Measurements from ENCODE around the gene DEPP1. TPM values are rescaled to one million over a fixed set of nuclear protein-coding genes. Genes with fewer than 3 reads are reported as not detected.

DEPP1 gene
- total and polyA plus RNA-seq, 2 of the 13 experiments (the other 11 are each of a cell fraction or from before 2014, with no cell fraction given): 14.8 to 270 TPM

- peak; percentile 95 for TF ChIP-seq ZGPAT (CRISPR knock-in tag; IDR thresholded peaks at IDR 0.05)
- no peak for TF ChIP-seq MZF1 (CRISPR knock-in tag; IDR thresholded peaks at IDR 0.05; ENCODE audit: borderline replicate concordance)
- TF ChIP-seq ZNF556 (CRISPR knock-in tag; IDR thresholded peaks at IDR 0.05; ENCODE audit: borderline replicate concordance): no peak
- TF ChIP-seq ARNT (IDR thresholded peaks at IDR 0.05): no peak
- TF ChIP-seq, protein P1, sequence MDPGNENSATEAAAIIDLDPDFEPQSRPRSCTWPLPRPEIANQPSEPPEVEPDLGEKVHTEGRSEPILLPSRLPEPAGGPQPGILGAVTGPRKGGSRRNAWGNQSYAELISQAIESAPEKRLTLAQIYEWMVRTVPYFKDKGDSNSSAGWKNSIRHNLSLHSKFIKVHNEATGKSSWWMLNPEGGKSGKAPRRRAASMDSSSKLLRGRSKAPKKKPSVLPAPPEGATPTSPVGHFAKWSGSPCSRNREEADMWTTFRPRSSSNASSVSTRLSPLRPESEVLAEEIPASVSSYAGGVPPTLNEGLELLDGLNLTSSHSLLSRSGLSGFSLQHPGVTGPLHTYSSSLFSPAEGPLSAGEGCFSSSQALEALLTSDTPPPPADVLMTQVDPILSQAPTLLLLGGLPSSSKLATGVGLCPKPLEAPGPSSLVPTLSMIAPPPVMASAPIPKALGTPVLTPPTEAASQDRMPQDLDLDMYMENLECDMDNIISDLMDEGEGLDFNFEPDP (CRISPR knock-in tag; conservative IDR thresholded peaks at IDR 0.05): no peak
- TF ChIP-seq EED (CRISPR knock-in tag; IDR thresholded peaks at IDR 0.05): no peak; the same call in 1 of the 2 replicates
- TF ChIP-seq ZNF18 (CRISPR knock-in tag; IDR thresholded peaks at IDR 0.05; ENCODE audit: insufficient replicate concordance): peak; percentile 51
- TF ChIP-seq TCF7L2 (IDR thresholded peaks at IDR 0.05; ENCODE audit: low read depth, low read length): peak; percentile 44; the same call in 1 of the 2 replicates
- TF ChIP-seq PAWR (CRISPR knock-in tag; IDR thresholded peaks at IDR 0.05; ENCODE audit: borderline replicate concordance): no peak
- TF ChIP-seq ZNF367 (CRISPR knock-in tag; IDR thresholded peaks at IDR 0.05; ENCODE audit: borderline replicate concordance): no peak
- no peak; the same call in 1 of the 2 replicates for TF ChIP-seq ARID2 (CRISPR knock-in tag; IDR thresholded peaks at IDR 0.05; ENCODE audit: borderline replicate concordance)
- TF ChIP-seq THAP11 (CRISPR knock-in tag; IDR thresholded peaks at IDR 0.05): peak; percentile 70
- TF ChIP-seq TAF15 (IDR thresholded peaks at IDR 0.05; ENCODE audit: low read depth, low read length, poor library complexity, severe bottlenecking): no peak
- TF ChIP-seq ZNF33A (CRISPR knock-in tag; IDR thresholded peaks at IDR 0.05; ENCODE audit: borderline replicate concordance): no peak
- TF ChIP-seq KLF11 (CRISPR knock-in tag; IDR thresholded peaks at IDR 0.05): peak; percentile 76; the same call in 1 of the 2 replicates
- TF ChIP-seq SALL1 (CRISPR knock-in tag; IDR thresholded peaks at IDR 0.05): peak; percentile 83
- no peak for TF ChIP-seq NFE2L1 (CRISPR knock-in tag; IDR thresholded peaks at IDR 0.05; ENCODE audit: borderline replicate concordance)
- TF ChIP-seq ZNF326 (CRISPR knock-in tag; IDR thresholded peaks at IDR 0.05; ENCODE audit: borderline replicate concordance): no peak
- TF ChIP-seq SNAI1 (CRISPR knock-in tag; IDR thresholded peaks at IDR 0.05; ENCODE audit: borderline replicate concordance): no peak
- TF ChIP-seq CEBPZ (IDR thresholded peaks at IDR 0.05; ENCODE audit: low read length): no peak
- no peak for TF ChIP-seq KDM5A (IDR thresholded peaks at IDR 0.05; ENCODE audit: borderline replicate concordance, low read length)
- no peak for TF ChIP-seq ZMAT3 (CRISPR knock-in tag; conservative IDR thresholded peaks at IDR 0.05)
These were observed 17.5 kb upstream of the DEPP1 start (continued) for GRCh38 chr10:44995914-44996669.
